Right ventricle myocardium inferior (tissue), 1 donor: ENCODE results near the gene NPBWR2. TPM values are rescaled to one million over a fixed set of nuclear protein-coding genes. Genes with fewer than 3 reads are reported as not detected.

Experiments
- ATAC-seq: fragments of 200-7000 bp; cut with Tn5 transposase; one replicate; pipeline ENCODE4 v1.9.1; 2020; ENCODE audit warnings: mild to moderate bottlenecking, moderate library complexity
- DNase-seq: peaks from one replicate; pipeline ENCODE4 v3.0.0; 2021; ENCODE audit errors: missing footprints
- intact Hi-C: fragments of 100-400 bp; cut with DNase I; formaldehyde crosslinking; loops from one replicate; pipeline ENCODE4 v1.11.0; 2022
- long read RNA-seq: library from polyadenylated mRNA; unstranded; transcript quantifications from one replicate; pipeline ENCODE4 v2.0.0, GENCODE V29; 2021
- total RNA-seq: library from RNA; stranded (reverse); fragmentation: NEBNext Ultra II Directional; extraction: Animal tissue kit (Norgen Biotek cat#: 25700); gene quantifications from one replicate; pipeline ENCODE4 v1.2.1, GENCODE V29; 2021
- donor health status: DM: no; HTN: yes; CAD: no; lungs with severe emphysema.

Gene NPBWR2
- not detected for total RNA-seq
- long read RNA-seq = 0 reads

GRCh38 chr20:64106981-64107735 is at the start of gene NPBWR2:
TSS of gene NPBWR2 (minus strand) at chr20:64107565. CDS start at chr20:64106831, 734 bp downstream.
- no peak for DNase-seq
- intact Hi-C loops = no loop called here
- ATAC-seq = no peak

- no peak for ATAC-seq
- intact Hi-C loops = no loop called here
- DNase-seq = peak; percentile 49
These were observed 48.9 kb upstream of the NPBWR2 start for GRCh38 chr20:64156136-64156885.

- DNase-seq (peak; percentile 31), ATAC-seq (no peak)
- intact Hi-C loops = no loop called here
These were observed 48.1 kb upstream of the NPBWR2 start for GRCh38 chr20:64155258-64156135.

- intact Hi-C loops = no loop called here
- peak; percentile 37 for DNase-seq
- ATAC-seq = no peak
These were observed 47.4 kb upstream of the NPBWR2 start for GRCh38 chr20:64154590-64155257.

GRCh38 chr20:64153861-64154589 is 46.7 kb upstream of the NPBWR2 start:
- ATAC-seq (no peak), DNase-seq (no peak)
- intact Hi-C loops = no loop called here

- intact Hi-C loops = no loop called here
- DNase-seq (peak; percentile 11), ATAC-seq (no peak)
These were observed 46.0 kb upstream of the NPBWR2 start for GRCh38 chr20:64153410-64153809.

- ATAC-seq (no peak), DNase-seq (no peak)
- intact Hi-C loops = no loop called here
These were observed 45.5 kb upstream of the NPBWR2 start for GRCh38 chr20:64152906-64153305.

GRCh38 chr20:64151633-64152530 is 44.5 kb upstream of the NPBWR2 start:
- intact Hi-C loops = no loop called here
- ATAC-seq = no peak
- no peak for DNase-seq

GRCh38 chr20:64150756-64151632 is 43.6 kb upstream of the NPBWR2 start:
- ATAC-seq (no peak), DNase-seq (no peak)
- intact Hi-C loops = no loop called here

GRCh38 chr20:64149809-64150560 is 42.6 kb upstream of the NPBWR2 start:
- DNase-seq = no peak
- intact Hi-C loops = no loop called here
- ATAC-seq = no peak

- ATAC-seq = no peak
- intact Hi-C loops = no loop called here
- no peak for DNase-seq
These were observed 41.8 kb upstream of the NPBWR2 start for GRCh38 chr20:64149141-64149540.

GRCh38 chr20:64148581-64148980 is 41.2 kb upstream of the NPBWR2 start:
- ATAC-seq (no peak), DNase-seq (no peak)
- intact Hi-C loops = no loop called here

- peak; percentile 43 for DNase-seq
- intact Hi-C loops = no loop called here
- no peak for ATAC-seq
These were observed 39.6 kb upstream of the NPBWR2 start for GRCh38 chr20:64146936-64147477.

- DNase-seq = peak; percentile 53
- no peak for ATAC-seq
- intact Hi-C loops = no loop called here
These were observed 39.1 kb upstream of the NPBWR2 start for GRCh38 chr20:64146301-64146935.
